Stimulated activated CD4-positive, alpha-beta T cell treated with anti-CD3 and anti-CD28 coated beads, Interleukin-2, amount 100 ng/mL, for 4 hours (primary cell): ENCODE data around the gene ULK4.
"Not testable (repeated sequence)": the region's sequence is repeated elsewhere in the genome, so short reads cannot be mapped to it uniquely, and the experiment has no call there.

Source experiments
- DNase-seq: peaks from one replicate; pipeline ENCODE4 v3.0.0-alpha.2; 2020; ENCODE audit warnings: low read depth

The ULK4 gene

DNA sequence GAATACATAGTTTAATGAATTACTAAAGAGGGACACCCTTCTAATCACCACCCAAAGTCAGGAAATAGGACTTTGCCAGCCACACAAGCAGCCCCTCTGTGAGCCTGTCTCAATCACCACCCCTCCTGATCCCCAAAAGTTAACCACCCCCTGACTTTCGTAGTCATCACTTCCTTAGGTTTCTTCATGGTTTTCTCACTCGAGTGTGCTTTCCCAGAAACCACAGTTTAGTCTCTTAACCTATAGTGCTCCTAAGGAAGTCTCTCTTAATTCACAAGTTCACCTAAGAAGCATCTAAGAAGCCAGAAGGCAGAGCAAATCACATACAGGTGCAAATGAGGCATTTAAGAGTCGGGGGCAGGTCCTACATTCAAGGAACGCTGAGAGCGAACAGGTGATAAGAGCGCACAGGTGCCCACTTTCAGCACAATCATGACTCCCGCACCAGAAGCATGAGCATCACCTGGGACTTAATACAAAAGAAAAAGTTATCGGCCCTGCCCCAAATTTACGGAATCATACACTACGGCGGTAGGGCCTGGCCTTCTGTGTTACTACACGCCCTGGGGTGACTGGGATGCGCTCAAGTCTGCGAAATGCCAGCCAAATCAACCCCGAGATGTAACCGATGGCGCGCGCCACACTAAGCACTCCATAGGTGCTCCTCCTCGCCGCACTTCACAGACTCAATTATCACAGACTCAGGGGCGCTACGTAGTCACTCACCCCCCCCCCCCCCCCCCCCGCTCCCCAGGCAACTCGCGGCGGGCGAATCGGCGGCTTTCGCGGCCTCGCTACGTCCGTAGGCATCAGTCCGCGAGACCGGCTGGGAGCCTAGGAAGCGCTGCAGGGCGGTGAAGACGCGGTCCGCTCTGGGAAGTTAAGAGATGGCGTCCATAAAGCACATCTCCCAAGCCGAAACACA is 815 bp downstream of the ULK4 start:
- DNase-seq: peak; percentile 29

DNA sequence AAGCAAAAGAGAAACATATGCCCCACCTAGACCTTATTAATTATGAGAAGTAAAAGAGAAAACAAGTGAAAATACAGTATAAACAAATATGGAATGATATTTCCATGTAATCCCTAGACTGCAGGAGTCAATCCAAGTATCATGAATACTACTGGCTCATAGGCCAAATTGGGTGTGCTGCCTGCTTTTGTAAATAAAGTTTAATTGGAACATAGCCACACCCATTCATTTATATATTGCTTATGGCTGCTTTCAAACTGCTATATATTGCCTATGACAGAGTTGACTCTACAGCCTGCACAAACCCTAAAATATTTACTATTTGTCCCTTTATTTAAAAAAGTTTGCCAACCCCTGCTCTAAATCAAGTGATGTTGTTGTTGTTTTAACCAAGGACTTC is 5.3 kb downstream of the ULK4 start:
- DNase-seq: no peak

DNA sequence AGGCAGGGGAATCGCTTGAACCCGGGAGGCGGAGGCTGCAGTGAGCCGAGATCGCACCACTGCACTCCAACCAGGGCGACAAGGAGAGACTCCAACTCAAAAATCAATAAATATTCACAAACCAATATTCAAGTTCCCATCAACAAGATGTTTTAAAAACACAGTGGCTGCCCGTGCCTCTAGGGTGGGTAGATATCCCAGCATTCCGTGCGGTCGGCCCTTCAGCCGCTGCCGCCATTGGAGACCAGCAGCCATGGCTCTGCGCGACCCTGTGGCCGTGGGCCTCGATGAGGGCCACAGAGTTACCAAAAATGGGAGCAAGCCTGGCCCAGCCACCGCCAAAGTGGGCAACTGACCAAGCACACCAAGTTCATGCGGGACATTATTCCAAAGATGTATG is 6.7 kb downstream of the ULK4 start:
- no peak for DNase-seq

DNA sequence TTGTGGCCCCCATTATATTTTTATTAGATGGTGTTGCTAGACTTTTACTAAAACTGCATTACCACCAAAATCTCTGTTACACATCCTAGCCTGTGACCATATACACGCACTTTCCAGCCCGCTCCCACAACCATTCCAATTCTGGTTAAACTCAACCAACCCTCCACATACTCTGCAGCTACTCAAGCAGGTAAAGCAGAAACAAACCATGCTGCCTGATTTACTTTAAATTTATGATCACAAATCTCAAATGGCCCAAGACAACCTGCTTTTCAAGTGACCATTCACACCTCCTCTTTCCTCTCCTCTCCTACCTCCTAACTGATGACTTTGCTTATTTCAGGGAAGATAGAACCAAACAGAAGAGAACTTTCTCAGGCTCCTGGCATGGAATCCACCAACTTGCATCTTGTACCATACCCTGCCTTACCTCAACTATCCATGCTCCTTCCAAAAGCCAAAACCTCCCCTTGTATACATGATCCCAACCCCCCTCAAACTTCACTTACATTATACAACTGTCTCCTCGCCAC is 18.5 kb downstream of the ULK4 start:
- DNase-seq: no peak

DNA sequence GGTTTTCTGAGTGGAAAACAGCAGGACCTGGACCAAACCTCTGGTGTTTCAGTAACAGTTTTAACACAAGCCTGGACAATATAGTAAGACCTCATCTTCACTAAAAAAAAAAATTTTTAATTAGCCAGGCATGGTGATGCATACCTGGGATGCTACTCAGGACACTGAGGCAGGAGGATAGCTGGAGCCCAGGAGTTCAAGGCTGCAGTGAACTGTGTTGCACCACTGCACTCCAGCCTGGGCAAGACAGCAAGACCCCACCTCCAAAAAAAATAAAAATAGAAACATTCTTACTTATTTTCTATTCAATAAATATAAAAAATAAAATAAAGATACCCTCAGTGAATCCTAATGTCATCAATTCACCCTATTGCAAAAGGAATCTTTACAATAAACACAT is 21.5 kb downstream of the ULK4 start:
- DNase-seq: no peak

DNA sequence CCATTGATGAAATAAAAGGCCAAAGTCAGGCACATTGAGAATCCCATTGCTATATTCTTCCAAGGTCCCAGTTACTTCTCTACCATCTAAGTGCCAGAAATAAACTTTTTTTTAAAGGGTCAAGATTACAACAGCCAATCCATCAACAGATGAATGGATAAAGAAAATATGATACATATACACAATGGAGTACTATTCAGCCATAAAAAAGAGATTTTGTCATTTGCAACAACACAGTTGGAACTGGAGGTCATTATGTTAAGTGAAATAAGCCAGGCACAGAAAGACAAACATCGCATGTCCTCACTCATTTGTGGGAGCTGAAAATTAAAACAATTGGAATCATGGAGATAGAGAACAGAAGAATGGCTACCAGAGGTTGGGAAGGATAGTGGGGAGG is 25.5 kb downstream of the ULK4 start:
- no peak for DNase-seq

DNA sequence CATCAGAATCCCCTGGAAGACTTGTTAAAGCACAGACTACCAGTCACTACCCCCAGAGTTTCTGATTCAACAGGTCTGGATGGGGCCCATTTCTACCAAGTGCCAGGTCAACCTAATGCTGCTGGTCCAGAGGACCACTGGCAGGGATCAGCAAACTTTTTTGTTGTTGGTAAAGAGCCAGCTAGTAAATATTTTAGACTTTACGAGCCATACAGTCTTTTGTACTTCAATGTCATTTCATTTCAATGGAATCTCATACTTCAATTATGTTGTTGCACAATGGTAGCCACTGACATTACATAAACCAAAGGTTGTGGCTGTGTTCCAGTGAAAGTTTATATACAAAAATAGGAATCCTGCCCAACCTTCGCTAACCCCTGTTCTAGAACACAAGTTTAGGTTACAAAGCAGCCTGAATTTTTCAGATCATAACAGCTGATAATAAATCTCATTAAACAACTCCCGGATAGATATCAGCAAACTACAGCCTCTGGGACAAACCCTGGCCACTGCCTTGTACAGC is 28.7 kb downstream of the ULK4 start:
- no peak for DNase-seq

DNA sequence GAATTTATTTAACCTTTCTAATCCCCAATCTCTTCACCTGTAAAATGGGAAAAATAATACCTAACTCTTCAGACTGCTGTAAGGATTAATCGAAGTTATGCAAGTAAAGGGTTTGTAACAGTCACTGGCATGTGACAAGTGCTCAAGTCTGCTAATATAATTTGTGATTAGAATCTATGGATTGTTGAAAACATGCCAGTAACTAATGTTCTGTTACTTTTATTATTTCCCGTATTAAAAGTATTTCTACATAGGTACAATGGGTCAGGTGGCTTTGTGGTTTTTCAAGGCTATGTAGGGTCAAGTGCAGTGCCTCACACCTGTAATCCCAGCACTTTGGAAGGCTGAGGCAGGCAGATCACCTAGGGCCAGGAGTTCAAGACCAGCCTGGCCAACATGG is 29.4 kb downstream of the ULK4 start:
- DNase-seq: no peak

DNA sequence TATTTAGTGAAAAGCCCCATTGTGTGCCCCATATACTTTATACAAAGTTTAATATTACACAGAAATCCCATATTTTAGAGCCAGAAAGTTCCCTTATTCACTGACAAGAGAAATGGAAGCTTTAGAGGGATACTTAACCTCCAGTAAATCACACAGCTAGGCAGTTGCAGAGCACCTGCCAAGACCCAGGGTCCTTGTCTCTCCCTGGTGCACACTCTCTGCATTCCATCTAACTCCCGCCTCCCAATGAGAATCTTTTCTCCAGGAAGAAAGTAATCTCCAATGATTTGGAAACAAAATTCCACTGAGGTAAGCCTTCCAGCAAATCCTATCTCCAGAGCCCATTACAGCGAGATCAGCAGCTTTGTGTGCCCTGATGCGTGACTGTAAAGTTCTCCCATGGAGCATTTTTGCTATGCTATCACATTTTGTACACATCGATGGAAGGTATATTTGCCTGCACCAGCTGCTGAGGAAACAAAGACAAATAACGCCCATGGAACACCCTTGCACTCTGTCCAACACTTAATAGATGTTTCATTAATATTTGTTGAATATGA is 41.4 kb downstream of the ULK4 start:
- DNase-seq: no peak

DNA sequence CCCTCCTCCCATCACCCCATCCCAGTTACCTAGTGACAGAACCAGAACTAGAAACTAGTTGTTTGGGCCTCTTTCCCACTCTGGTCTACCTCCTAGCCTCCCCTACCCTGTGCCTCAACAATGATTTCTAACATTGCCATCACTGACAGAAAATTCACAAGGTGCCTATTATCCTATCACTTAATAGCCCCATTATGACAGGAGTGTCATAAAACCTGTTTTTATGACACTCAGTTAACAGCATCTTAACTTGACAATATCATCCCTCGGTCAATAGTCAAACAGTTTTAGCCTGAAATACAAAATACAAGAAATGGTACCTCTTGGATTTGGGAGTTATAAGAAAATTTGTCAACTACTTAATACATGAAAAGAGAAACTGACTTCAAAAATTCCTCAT is 46.5 kb downstream of the ULK4 start:
- no peak for DNase-seq

DNA sequence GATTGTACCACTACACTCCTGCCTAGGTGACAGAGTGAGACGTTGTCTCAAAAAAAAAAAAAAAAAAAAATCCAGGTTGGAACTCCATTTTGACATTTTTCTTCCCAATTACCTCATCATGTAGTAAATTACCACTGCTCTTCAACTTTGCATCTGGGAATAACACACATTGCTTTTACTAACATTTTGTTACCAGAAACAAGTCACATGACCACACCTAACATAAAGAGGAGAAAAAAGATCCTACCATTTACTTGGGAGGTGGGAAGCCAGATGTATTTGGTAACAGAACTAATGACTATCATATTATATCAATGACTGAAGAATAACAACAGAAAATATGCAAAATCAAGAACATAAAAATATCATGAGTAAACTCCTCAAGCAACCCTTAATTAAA is 49.6 kb downstream of the ULK4 start:
- DNase-seq: no peak

DNA sequence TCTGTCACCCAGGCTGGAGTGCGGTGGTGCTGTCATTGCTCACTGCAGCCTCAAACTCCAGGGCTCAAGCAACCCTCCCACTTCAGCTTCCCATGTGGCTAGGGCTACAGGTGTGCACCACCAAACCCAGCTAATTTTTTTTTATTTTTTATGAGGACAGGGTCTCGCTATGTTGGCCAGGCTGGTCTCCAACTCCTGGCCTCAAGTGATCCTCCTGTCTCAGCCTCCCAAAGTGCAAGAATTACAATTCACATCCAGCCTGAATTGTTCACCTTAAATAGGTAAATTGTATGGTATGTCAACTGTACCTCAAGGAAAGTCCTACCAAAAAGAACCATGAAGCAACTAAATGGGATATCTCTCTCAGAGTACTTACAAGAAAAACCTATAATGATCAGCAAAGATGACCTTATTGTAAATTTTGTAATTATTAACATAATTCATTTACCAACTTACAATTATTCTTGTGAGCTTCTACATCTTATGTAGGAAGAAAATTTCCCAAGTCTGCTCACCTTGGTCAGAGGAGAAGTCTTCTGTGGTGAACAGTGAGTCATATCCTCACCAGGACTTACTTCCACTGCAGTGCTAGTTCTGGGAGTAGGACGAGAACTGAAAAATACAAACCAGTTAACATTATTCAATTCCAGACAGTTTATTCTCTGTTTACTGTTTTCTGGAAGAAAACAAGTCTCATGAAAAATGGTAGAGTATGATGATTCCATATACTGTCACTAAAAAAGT is 54.4 kb downstream of the ULK4 start:
- no peak for DNase-seq

DNA sequence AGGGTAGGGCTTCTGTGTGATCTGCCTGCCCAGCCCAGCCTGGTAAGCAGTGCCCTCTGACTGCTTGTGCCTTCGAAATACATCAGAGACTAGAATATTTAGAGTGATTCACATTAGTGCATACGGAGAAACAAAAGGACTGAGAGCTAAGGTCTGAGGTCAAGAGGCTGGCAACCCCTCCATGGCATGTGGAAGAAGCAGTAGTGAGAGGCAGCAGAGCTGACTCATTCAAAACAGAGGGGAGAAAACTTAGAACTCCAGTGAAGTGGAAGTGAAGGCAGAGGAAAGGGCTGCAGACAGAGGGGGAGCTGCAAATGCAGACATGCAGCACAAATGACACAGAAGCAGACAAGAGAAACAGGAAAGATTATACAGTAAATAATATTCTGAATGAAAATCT is 61.6 kb downstream of the ULK4 start:
- DNase-seq: no peak

DNA sequence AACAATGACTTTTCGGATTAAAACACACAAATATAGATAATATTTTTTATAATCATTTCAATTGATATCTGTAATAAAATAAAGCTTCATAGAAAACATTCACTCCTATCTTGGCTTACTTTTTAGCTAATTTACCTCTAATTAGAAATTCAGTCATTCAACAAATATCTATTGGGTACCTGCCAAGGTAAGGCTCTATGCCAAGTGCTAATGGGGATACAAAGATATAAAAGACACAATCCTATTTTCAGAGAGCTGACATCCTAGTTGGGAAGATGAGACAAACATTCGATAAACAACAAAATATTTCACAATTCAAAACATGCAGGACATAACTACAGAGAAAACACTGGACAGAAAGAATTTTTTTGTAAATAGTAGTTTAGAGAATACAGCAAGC is 63.3 kb downstream of the ULK4 start:
- no peak for DNase-seq

DNA sequence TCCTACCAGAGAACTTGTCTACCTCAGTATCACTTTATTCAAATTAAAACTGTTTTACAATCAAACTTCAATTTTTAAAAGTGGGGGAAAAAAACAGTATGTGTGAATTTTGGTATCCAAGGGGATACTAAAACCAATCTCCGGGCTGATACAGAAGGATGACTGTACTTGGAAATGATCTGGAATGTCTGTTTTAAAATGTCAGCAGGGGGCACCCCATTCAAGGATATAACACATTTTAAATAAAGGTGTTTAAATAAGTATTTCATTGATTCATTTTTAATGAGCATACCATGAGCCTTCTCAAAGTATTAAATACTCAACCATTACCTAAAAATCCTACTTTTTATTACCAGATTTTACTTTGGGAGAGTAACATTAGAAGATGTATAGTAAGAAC is 67.9 kb downstream of the ULK4 start:
- DNase-seq: no peak

DNA sequence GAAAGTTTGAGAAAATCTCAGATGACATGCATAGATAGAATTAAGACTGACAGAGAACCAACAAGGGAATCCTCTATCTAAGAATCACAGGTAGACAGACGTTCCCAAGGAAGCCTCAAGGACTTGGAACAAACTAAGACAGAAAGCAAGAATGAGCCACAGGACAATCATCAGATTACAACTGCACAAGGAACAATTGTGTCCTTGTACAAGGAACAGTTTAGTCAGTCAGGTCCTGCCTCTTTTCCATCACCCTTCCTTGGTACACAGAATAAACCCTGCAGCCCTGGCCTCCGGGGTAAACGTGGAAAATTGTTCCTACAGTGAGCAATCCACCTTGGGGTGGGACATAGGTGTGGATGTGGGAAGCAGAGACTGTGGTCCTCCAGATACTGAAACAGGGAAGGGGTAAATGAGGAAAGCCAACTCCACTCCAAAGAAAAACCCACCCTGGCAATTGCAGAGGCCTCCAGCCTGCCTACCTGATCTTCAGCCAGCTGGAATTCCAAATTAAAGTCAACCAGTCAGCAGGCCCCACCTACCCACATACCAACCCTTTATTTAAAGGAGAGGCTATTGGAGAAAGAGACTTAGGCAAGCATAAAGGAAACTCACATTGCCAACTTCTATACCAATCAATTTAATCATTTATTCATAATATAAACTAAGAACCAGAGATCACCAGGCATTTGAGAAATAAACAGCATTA is 73.4 kb downstream of the ULK4 start:
- DNase-seq: no peak

DNA sequence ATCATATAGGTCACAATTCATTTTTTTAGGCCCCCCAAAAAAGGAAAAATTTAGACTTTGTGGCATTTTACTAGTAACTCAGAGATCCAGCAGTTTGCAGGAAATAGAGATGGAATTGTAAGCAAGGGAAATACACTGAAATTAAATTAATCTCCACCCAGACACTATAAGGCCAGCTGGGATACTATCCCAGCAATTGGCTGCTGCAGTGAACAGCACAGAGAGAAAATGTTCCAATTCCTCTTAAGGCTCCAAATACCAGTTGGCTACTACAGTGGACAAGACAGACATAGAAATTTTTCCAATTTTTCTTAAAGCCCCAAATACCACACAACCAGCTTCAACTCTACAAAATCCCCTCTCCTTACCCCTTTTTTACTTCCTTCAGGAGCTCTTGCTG is 78.9 kb downstream of the ULK4 start:
- no peak for DNase-seq

DNA sequence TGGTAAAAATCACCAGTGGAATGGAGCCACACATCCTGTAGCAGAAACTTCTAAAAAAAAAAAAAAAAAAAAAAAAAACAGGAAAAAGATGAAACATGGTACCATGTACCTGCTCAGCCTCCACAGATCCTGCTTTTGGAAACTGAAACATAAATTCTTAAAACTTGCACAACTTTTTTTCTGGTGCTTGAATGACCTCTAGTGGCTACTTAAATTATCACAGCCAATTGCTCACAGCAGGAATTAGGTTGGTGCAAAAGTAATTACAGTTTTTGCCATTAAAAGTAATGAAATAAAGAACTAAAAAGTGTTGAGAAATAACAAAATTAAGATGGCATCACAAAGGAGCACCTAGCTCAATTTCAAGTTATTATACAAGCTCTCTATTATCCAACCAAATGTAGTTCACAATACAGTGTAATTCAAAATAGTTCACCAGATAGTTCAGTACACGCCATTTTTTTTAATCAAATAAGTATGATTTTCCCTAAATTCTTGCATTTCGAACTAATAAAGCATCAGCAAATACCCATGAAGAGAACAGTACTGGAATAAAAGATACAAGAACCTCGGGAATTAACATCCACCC is 80.6 kb downstream of the ULK4 start:
- no peak for DNase-seq

DNA sequence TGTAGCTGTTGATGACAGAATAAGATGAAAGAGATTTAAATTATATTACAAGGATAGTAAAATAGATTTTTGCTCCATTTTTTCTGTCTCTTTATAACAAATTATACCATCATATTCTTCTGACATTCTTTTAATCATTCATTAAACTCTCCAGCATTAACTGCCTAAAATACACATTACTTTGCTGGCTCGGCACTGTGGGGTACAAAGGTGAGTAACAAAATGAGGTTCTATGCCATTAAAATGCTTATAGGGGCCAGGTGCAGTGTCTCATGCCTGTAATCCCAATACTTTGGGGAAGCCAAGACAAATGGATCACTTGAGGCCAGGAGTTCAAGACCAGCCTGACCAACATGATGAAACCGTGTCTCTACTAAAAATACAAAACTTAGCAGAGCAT is 81.5 kb downstream of the ULK4 start:
- no peak for DNase-seq

DNA sequence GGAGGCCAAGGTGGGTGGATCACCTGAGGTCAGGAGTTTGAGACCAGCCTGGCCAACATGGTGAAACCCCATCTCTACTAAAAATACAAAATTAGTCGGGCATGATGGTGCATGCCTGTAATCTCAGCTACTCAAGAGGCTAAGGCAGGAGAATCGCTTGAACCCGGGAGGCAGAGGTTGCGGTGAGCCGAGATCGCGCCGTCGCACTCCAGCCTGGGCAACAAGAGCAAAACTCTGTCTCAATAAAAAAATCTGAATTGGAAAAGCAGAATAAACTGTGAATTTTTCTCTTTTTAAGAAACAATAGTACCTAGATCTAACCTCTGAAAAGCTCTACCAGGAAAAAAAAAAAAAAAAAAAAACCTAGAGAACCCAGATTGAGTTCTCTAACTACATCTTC is 84.2 kb downstream of the ULK4 start:
- DNase-seq: not testable (repeated sequence)

DNA sequence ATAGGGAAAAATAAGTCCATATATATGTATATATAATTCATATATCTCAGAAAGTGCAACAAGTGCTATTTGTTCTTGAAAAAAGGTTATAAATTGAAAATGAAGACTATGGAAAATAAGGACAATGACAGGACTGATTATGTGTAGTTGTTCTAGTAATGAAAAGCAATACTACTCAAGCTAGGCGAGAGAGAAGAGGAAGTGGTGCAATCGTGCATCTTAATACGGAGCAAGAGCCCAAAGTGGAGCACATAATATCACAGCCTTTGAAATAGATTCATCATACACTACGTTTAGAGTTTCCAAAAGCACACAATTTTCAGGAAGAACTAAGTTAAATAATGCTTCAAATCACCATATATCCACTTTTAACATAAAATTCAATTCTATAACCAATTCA is 87.9 kb downstream of the ULK4 start:
- no peak for DNase-seq

DNA sequence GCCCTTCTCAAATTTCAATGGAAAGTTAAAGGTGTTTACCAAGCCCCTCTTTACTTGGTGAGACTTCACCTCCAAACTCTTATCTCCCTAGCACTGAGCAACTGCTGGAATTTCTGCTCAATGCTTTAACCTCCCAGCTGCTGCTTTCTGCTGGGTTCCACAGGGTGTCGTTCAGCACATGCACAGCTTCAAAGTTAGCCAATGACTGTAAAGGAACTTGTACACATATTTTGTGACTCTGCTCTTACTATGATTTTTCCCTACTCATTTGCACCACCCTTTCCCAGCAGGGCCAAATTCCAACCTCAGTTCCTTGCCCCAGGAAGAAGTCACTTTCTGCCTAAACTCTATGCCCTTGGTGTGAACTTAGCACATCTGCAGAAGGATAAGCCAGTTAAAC is 89.7 kb downstream of the ULK4 start:
- no peak for DNase-seq
